WI38 (cell line): ENCODE results near the gene UFD1.

ENCODE experiments used
- H3K4me3 ChIP-seq: 2 replicates; pipeline ENCODE4 v1.5.1; 2011; ENCODE audit warnings: low read depth, mild to moderate bottlenecking, control low read depth, low read length
- CTCF ChIP-seq: IDR thresholded peaks from 2 replicates; pipeline ENCODE4 v1.5.1; 2012; ENCODE audit warnings: low read depth, mild to moderate bottlenecking, control low read depth, low read length

The UFD1 gene

DNA sequence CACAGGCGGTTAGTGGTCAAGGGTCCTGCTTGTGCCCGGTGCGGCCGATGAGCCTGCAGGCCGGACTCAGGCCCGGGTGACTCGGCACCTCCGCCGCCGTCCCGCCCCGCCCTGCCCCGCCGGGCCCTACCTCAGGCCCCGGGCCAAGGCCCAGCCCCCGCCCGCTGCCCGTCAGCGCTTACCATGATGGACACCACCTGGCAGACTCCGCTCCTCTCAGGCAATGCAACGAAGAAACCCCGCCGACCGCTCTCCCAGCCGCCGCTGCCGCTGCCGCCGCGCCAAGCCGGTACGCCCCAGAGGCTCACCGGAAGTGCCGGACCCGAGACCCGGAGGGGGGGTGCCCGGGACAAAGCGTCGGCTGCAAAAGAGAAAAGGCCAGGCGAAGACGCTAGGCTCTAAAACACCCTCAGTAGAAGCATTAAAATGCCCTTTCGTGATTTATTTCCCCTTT lies at the start of gene UFD1:
UFD1 (minus strand) TSS at position 293 of the 454 bp plus-strand sequence; CDS start at position 185, 108 bp downstream.
- H3K4me3 ChIP-seq, result peak within 1 kb of the TSS; percentile 91
- no peak for TF ChIP-seq CTCF

GRCh38 chr22:19527861-19528417 lies 48.9 kb upstream of the UFD1 start:
- TF ChIP-seq CTCF, result no peak
- H3K4me3 ChIP-seq, result no peak overlapping the region

- TF ChIP-seq CTCF, result no peak
- no peak overlapping the region for H3K4me3 ChIP-seq
These were observed 48.3 kb upstream of the UFD1 start for GRCh38 chr22:19527321-19527721.

DNA sequence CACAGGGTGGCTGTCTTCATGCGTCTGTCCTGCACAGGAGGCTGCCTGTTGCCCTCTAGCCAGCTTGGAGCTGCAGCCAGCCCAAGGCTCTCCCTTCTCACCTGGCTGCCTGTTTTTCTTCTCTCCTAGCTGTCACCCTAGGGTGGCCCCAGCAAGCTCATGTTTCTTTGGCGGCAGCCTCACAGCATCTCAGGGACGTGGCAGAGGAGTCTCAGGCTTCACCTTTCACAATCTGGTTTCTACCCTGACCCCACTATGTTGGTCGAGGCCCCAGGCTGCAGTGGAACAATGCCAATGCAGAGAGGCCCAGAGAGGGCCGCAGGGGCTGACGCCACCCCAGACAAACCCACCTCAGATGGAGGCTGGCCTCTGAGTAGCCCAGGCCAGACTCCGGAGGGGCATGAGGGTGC lies 47.7 kb upstream of the UFD1 start:
- H3K4me3 ChIP-seq, result no peak overlapping the region
- TF ChIP-seq CTCF, result no peak

GRCh38 chr22:19526076-19526701 lies 47.2 kb upstream of the UFD1 start:
- no peak overlapping the region for H3K4me3 ChIP-seq
- no peak for TF ChIP-seq CTCF

- no peak overlapping the region for H3K4me3 ChIP-seq
- TF ChIP-seq CTCF, result no peak
These were observed 46.7 kb upstream of the UFD1 start for GRCh38 chr22:19525666-19526065.

DNA sequence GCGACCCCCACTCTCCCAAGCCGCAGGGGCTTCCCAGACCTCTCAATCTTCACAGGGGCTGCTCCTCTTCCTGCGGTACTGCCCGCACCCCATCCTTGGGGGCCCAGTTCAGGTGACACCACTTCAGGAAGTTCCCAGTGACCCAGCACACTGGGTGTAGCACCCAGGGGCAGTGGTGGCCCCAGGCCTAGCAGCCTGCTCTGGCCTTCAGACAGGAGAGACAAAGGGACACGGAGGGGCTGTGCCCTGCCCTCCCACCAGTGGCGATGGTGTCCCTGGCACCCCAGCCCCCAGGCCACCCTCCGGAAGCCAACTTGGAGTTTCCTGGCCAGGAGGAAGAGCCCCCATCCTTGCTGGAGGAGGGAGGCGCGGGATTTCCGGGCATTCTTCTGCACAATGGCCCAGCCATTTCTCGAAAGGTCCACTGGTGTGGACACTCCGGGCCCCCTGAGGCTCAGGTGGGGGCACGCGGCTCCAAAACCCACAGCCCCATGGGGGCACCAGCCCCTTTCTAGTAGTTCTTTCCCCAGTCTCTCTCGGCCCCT lies 46.2 kb upstream of the UFD1 start:
- no peak for TF ChIP-seq CTCF
- no peak overlapping the region for H3K4me3 ChIP-seq
